NCI-H2196 treated with DMSO at 0.1 percent for 48 hours (cell line): Measurements from ENCODE around the gene WDR88.
A peak's percentile ranks its signal among the peaks of the same experiment; 100 is the strongest.
"Not testable (repeated sequence)": the region's sequence is repeated elsewhere in the genome, so short reads cannot be mapped to it uniquely, and the experiment has no call there.

Experiments
- DNase-seq: peaks from one replicate; lab custom pipeline; 2025; ENCODE audit not compliant: unreplicated experiment; lab: John Stamatoyannopoulos, UW

WDR88 gene

GRCh38 chr19:33129901-33130300 lies 2.0 kb upstream of the WDR88 start:
- no peak for DNase-seq

GRCh38 chr19:33130433-33130832 lies 1.5 kb upstream of the WDR88 start:
- no peak for DNase-seq

- DNase-seq = no peak
These were observed 511 bp downstream of the WDR88 start for GRCh38 chr19:33132425-33132824.

- peak; percentile 21 for DNase-seq
These were observed 1.6 kb downstream of the WDR88 start for GRCh38 chr19:33133438-33134031.

GRCh38 chr19:33134571-33135041 lies 2.7 kb downstream of the WDR88 start:
- DNase-seq = no peak

GRCh38 chr19:33139165-33139564 lies 7.3 kb downstream of the WDR88 start:
- DNase-seq = no peak

- DNase-seq = peak; percentile 45
These were observed 12.0 kb downstream of the WDR88 start for GRCh38 chr19:33143897-33144405.

- DNase-seq = no peak
These were observed 14.3 kb downstream of the WDR88 start for GRCh38 chr19:33146209-33146608.

- no peak for DNase-seq
These were observed 15.6 kb downstream of the WDR88 start for GRCh38 chr19:33147538-33147937.

- DNase-seq = no peak
These were observed 19.1 kb downstream of the WDR88 start for GRCh38 chr19:33150852-33151518.

- no peak for DNase-seq
These were observed 20.3 kb downstream of the WDR88 start for GRCh38 chr19:33152176-33152575.

GRCh38 chr19:33152625-33153024 lies 20.7 kb downstream of the WDR88 start:
- DNase-seq = not testable (repeated sequence)

GRCh38 chr19:33154313-33154712 lies 22.4 kb downstream of the WDR88 start:
- not testable (repeated sequence) for DNase-seq

GRCh38 chr19:33156334-33156733 lies 24.4 kb downstream of the WDR88 start:
- no peak for DNase-seq

GRCh38 chr19:33157906-33158305 lies 26.0 kb downstream of the WDR88 start:
- no peak for DNase-seq

- DNase-seq = no peak
These were observed 26.5 kb downstream of the WDR88 start for GRCh38 chr19:33158365-33158764.

- DNase-seq = no peak
These were observed 27.2 kb downstream of the WDR88 start for GRCh38 chr19:33159149-33159548.

GRCh38 chr19:33159893-33160292 lies 28.0 kb downstream of the WDR88 start:
- no peak for DNase-seq

- no peak for DNase-seq
These were observed 29.3 kb downstream of the WDR88 start for GRCh38 chr19:33161201-33161600.

- DNase-seq = no peak
These were observed 31.6 kb downstream of the WDR88 start for GRCh38 chr19:33163481-33163880.

GRCh38 chr19:33166037-33166436 lies 34.1 kb downstream of the WDR88 start:
- DNase-seq = not testable (repeated sequence)

GRCh38 chr19:33167438-33167837 lies 35.5 kb downstream of the WDR88 start:
- no peak for DNase-seq

- DNase-seq = no peak
These were observed 36.6 kb downstream of the WDR88 start for GRCh38 chr19:33168528-33168927.
